ENCODE measurements around the gene NRM. TPM values are rescaled to one million over a fixed set of nuclear protein-coding genes. Genes with fewer than 3 reads are reported as not detected.
"Not testable (repeated sequence)": the region's sequence is repeated elsewhere in the genome, so short reads cannot be mapped to it uniquely, and the experiment has no call there.

NRM gene
- total RNA-seq, 1 donor from 2014 or later, result 20.4 TPM

DNA sequence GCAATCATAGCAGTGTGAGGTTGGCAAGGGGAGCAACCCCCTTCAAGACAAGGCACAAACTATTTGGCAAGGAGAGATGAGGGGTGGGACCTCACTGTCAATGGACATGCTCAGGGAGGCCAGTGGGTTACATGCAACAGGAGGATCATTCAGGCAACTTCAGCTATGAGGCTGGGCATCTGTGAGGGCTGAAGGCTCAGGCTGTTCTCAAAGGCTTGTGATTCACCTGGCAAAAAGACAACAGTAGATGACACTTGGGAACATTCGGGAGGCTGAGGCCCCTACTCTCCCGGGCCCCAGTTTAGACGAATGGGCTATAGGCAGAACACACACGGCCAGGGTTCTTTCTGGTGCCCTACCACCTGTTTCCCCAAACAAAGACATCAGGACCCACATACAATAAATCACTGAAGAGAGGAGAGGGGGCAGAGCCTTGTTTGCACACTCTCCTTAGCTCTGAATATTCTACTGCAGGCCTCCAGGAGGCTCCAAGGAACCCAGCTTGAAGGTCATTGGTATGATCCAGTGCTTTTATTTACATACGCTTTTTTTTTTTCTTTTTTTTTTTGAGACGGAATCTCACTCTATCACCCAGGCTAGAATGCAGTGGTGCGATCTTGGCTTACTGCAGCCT lies 37.3 kb upstream of the NRM start:
- no peak for DNase-seq (ENCODE audit: low read depth)
- no peak overlapping the region for H3K4me3 ChIP-seq (ENCODE audit: low read depth, low read length)
- TF ChIP-seq, protein P1, sequence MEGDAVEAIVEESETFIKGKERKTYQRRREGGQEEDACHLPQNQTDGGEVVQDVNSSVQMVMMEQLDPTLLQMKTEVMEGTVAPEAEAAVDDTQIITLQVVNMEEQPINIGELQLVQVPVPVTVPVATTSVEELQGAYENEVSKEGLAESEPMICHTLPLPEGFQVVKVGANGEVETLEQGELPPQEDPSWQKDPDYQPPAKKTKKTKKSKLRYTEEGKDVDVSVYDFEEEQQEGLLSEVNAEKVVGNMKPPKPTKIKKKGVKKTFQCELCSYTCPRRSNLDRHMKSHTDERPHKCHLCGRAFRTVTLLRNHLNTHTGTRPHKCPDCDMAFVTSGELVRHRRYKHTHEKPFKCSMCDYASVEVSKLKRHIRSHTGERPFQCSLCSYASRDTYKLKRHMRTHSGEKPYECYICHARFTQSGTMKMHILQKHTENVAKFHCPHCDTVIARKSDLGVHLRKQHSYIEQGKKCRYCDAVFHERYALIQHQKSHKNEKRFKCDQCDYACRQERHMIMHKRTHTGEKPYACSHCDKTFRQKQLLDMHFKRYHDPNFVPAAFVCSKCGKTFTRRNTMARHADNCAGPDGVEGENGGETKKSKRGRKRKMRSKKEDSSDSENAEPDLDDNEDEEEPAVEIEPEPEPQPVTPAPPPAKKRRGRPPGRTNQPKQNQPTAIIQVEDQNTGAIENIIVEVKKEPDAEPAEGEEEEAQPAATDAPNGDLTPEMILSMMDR (conservative IDR thresholded peaks at IDR 0.05; ENCODE audit: low read depth, low read length), result no peak

DNA sequence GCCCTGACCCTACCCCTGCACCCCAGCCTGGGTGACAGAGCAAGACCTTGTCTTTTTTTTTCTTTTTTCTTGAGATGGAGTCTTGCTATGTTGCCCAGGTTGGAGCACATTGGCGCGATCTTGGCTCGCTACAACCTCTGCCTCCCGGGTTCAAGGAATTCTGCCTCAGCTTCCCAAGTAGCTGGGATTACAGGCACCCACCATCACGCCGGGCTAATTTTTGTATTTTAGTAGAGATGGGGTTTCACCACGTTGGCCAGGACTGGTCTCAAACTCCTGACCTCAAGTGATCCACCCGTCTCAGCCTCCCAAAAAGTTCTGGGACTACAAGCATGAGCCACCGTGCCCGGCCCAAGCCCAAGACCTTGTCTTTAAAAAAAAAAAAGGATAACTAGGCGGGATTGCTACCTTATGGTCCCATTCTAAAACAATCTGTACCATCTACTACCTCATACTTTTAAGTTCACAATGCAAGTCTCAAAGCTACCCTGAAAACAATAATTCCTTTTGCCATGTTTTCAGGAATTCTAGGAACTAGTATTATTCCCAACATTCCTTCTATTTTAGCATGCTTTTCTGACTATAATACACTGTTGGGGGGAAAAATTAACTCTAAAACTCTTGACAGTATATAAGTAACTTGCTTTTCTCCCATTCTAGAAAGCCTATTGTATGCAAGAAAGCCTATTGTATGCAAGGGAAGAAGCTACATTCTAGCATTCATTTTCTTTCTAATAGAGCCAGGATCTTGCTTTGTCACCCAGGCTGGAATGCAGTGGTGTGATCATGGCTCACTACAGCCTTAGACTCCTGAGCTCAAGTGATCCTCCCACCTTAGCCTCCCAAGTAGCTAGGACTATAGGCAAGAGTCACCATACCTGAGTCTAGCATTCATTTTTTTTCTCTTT lies 36.0 kb upstream of the NRM start:
- no peak overlapping the region for H3K4me3 ChIP-seq (ENCODE audit: low read depth, low read length)
- TF ChIP-seq, protein P1 (conservative IDR thresholded peaks at IDR 0.05; ENCODE audit: low read depth, low read length), result no peak
- no peak for DNase-seq (ENCODE audit: low read depth)

DNA sequence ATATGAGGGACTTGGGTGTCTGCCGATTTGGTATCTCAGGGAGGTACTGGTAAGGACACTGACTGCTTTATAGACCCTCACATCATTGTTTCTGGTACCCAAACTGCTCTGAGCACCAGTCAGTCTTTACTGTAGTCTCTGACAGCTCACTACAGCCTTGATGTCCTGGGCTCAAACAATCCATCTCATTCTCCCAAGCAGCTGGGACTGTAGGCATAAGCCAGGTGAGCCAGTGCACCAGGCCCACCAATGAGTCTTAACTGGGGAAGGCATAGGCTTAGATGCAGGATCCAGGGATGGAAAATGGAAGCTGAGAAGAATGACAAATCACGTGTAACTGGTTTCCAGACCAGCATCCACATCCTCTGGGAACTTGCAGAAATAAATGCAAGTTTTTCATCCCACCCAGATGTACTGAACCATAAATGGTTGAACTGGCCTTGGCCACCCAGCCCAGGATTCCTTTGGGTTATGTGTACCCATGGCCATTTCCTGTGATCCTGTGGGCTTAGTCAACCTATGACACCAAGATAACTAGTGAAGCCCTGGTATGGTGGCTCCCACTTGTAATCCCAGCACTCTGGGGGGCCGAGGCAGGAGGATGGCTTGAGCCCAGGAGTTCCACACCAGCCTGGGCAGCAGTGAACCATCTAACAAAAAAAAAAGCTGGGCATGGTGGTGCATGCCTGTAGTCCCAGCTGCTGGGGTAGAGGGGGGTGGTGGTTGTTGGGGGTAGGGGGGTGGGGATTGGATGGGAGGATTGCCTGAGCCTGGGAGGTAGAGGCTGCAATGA lies 35.1 kb upstream of the NRM start:
- TF ChIP-seq, protein P1 (conservative IDR thresholded peaks at IDR 0.05; ENCODE audit: low read depth, low read length), result no peak
- DNase-seq (ENCODE audit: low read depth), result no peak

DNA sequence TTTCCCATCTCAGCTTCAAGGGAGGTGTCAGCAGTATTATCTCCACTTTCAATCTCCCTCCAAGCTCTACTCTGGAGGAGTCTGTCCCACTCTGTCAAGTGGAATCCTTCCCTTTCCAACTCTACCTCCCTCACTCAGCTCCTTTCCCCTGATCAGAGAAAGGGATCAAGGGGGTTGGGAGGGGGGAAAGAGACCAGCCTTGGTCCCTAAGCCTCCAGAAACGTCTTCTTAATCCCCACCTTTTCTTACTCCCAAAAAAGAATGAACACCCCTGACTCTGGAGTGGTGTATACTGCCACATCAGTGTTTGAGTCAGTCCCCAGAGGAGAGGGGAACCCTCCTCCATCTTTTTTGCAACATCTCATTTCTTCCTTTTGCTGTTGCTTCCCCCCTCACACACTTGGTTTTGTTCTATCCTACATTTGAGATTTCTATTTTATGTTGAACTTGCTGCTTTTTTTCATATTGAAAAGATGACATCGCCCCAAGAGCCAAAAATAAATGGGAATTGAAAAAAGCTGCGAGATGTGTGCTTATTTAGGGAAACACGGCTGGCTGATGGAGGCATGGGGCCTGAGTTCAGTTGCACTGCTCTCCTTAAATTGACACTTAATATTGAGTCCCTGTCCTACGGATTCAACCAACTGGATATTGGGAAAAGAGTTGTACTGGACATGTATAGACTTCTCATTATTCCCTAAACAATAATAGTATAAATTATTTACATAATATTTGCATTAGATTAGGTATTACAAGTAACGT lies 34.3 kb upstream of the NRM start:
- H3K4me3 ChIP-seq (ENCODE audit: low read depth, low read length), result no peak overlapping the region
- TF ChIP-seq, protein P1 (conservative IDR thresholded peaks at IDR 0.05; ENCODE audit: low read depth, low read length), result no peak
- no peak for DNase-seq (ENCODE audit: low read depth)

More for the DNA sequence above, 35.1 kb upstream of the NRM start:
- no peak overlapping the region for H3K4me3 ChIP-seq (ENCODE audit: low read depth, low read length)

DNA sequence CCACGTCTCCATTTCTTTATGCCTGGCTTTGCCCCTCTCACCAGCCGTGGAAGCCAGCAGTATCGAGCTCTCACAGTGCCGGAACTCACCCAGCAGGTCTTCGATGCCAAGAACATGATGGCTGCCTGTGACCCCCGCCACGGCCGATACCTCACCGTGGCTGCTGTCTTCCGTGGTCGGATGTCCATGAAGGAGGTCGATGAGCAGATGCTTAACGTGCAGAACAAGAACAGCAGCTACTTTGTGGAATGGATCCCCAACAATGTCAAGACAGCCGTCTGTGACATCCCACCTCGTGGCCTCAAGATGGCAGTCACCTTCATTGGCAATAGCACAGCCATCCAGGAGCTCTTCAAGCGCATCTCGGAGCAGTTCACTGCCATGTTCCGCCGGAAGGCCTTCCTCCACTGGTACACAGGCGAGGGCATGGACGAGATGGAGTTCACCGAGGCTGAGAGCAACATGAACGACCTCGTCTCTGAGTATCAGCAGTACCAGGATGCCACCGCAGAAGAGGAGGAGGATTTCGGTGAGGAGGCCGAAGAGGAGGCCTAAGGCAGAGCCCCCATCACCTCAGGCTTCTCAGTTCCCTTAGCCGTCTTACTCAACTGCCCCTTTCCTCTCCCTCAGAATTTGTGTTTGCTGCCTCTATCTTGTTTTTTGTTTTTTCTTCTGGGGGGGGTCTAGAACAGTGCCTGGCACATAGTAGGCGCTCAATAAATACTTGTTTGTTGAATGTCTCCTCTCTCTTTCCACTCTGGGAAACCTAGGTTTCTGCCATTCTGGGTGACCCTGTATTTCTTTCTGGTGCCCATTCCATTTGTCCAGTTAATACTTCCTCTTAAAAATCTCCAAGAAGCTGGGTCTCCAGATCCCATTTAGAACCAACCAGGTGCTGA lies 33.3 kb upstream of the NRM start:
- not testable (repeated sequence) for H3K4me3 ChIP-seq (ENCODE audit: low read depth, low read length); DNase-seq (ENCODE audit: low read depth)
- TF ChIP-seq, protein P1 (conservative IDR thresholded peaks at IDR 0.05; ENCODE audit: low read depth, low read length), result peak; percentile 5

DNA sequence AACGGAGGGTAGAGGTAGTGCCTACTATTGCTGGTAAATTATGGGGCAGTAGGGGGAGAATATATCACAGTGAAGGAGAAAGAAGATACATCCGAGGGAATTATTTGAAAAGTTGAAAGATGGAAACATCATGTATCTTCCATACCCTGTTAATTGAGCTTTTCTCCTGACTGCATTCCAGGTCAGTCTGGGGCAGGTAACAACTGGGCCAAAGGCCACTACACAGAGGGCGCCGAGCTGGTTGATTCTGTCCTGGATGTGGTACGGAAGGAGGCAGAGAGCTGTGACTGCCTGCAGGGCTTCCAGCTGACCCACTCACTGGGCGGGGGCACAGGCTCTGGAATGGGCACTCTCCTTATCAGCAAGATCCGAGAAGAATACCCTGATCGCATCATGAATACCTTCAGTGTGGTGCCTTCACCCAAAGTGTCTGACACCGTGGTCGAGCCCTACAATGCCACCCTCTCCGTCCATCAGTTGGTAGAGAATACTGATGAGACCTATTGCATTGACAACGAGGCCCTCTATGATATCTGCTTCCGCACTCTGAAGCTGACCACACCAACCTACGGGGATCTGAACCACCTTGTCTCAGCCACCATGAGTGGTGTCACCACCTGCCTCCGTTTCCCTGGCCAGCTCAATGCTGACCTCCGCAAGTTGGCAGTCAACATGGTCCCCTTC lies 32.5 kb upstream of the NRM start:
- peak overlapping the region; percentile 91 for H3K4me3 ChIP-seq (ENCODE audit: low read depth, low read length)
- not testable (repeated sequence) for DNase-seq (ENCODE audit: low read depth)
